Measurements from ENCODE around the gene KRT74.

DNA sequence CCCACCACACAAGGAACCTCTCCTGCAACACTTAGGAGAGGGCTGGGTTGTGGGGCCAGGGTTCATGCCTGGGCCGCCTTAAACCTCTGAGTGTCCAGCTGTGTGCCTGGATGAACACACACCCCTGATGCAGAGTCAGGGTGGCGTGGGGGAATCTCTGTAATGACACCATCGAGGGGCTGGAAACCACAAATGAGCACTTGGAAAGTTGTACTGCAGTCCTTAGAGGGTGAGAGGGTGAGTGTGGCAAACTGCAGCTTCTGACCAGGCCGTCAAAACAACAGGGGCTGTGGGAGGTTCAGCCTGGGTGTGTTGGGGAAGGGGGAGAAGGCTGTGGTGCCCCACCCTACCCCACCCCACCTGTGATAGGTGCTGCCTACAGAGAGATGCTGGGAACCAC is 41.0 kb downstream of the KRT74 start:
- TF ChIP-seq, protein P1, sequence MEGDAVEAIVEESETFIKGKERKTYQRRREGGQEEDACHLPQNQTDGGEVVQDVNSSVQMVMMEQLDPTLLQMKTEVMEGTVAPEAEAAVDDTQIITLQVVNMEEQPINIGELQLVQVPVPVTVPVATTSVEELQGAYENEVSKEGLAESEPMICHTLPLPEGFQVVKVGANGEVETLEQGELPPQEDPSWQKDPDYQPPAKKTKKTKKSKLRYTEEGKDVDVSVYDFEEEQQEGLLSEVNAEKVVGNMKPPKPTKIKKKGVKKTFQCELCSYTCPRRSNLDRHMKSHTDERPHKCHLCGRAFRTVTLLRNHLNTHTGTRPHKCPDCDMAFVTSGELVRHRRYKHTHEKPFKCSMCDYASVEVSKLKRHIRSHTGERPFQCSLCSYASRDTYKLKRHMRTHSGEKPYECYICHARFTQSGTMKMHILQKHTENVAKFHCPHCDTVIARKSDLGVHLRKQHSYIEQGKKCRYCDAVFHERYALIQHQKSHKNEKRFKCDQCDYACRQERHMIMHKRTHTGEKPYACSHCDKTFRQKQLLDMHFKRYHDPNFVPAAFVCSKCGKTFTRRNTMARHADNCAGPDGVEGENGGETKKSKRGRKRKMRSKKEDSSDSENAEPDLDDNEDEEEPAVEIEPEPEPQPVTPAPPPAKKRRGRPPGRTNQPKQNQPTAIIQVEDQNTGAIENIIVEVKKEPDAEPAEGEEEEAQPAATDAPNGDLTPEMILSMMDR (conservative IDR thresholded peaks at IDR 0.05), result no peak
- TF ChIP-seq ZFX (IDR thresholded peaks at IDR 0.05), result no peak

Measured in C4-2B (cell line).